Measurements from ENCODE around the gene TTLL11. TPM values are rescaled to one million over a fixed set of nuclear protein-coding genes. Genes with fewer than 3 reads are reported as not detected.
"Not testable (repeated sequence)": the region's sequence is repeated elsewhere in the genome, so short reads cannot be mapped to it uniquely, and the experiment has no call there.

The TTLL11 gene
- total and polyA plus RNA-seq, 9 donors = 14.2 to 29.3 (median 20.1) TPM

DNA sequence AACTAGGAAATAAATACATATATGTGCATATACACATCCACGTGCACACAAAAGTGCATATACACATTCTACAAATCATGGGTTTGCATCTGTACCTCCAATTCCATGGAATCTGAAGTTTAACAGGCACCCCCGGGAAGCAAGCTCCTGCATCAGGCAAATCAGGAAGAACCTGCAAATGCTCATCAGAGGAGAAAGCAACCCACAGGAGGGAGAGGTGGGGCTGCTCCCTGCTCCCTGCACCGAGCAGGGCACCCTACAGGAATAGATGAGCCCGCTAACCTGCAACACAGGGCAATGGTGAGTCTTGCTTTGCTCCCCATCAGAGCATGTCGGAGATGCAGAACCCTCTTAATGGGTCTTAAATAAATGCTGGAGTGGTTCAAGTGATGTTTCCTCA lies 290.4 kb downstream of the TTLL11 start:
- no peaks in the 10 kb centered on the region for H3K27me3 ChIP-seq (ENCODE audit: control insufficient read depth, insufficient read depth, low read length)
- no peak overlapping the region for H3K4me3 ChIP-seq (ENCODE audit: low read length)
- no peak overlapping the region for H3K27ac ChIP-seq (ENCODE audit: low read length)
- no peaks in the 10 kb centered on the region for H3K36me3 ChIP-seq (ENCODE audit: control insufficient read depth, insufficient read depth, low read length)
- no peak for DNase-seq
- no peaks in the 10 kb centered on the region for H3K4me1 ChIP-seq (ENCODE audit: control insufficient read depth, insufficient read depth, low read length)
- WGBS (ENCODE audit: insufficient coverage) = 80% methylated on average over 4 of the region's 5 CpGs
- H3K9me3 ChIP-seq (replicated peaks; ENCODE audit: control insufficient read depth, low read depth, low read length) = peaks cover 6% of the 10 kb centered on the region

GRCh38 chr9:121801579-121801978 lies 291.5 kb downstream of the TTLL11 start:
- no peak overlapping the region for H3K27ac ChIP-seq (ENCODE audit: low read length)
- 100% methylated on average over 2 of the region's 3 CpGs for WGBS (ENCODE audit: insufficient coverage)
- H3K4me1 ChIP-seq (ENCODE audit: control insufficient read depth, insufficient read depth, low read length) = no peaks in the 10 kb centered on the region
- peaks cover 6% of the 10 kb centered on the region for H3K9me3 ChIP-seq (replicated peaks; ENCODE audit: control insufficient read depth, low read depth, low read length)
- DNase-seq = no peak
- no peaks in the 10 kb centered on the region for H3K36me3 ChIP-seq (ENCODE audit: control insufficient read depth, insufficient read depth, low read length)
- H3K27me3 ChIP-seq (ENCODE audit: control insufficient read depth, insufficient read depth, low read length) = no peaks in the 10 kb centered on the region
- no peak overlapping the region for H3K4me3 ChIP-seq (ENCODE audit: low read length)

DNA sequence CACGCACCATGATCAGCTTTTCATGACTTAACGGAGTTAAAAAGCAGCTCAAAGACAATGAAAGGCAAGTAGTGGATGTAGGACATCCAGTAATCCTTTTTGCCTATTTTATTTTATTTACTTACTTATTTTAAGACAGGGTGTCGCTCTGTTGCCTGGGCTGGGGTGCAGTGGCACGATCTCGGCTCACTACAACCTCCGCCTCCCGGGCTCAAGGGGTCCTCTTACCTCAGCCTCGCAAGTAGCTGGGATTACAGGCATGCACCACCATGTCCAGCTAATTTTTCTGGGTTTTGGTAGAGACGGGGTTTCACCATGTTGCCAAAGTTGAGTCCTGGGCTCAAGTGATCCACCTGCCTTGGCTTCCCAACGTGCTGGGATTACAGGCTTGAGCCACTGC lies 292.7 kb downstream of the TTLL11 start:
- H3K27me3 ChIP-seq (ENCODE audit: control insufficient read depth, insufficient read depth, low read length) = no peaks in the 10 kb centered on the region
- WGBS (ENCODE audit: insufficient coverage) = 91% methylated on average over 5 of the region's 10 CpGs
- no peak overlapping the region for H3K4me3 ChIP-seq (ENCODE audit: low read length)
- H3K9me3 ChIP-seq (replicated peaks; ENCODE audit: control insufficient read depth, low read depth, low read length) = peaks cover 6% of the 10 kb centered on the region
- H3K27ac ChIP-seq (ENCODE audit: low read length) = no peak overlapping the region
- no peaks in the 10 kb centered on the region for H3K36me3 ChIP-seq (ENCODE audit: control insufficient read depth, insufficient read depth, low read length)
- no peaks in the 10 kb centered on the region for H3K4me1 ChIP-seq (ENCODE audit: control insufficient read depth, insufficient read depth, low read length)
- no peak for DNase-seq

DNA sequence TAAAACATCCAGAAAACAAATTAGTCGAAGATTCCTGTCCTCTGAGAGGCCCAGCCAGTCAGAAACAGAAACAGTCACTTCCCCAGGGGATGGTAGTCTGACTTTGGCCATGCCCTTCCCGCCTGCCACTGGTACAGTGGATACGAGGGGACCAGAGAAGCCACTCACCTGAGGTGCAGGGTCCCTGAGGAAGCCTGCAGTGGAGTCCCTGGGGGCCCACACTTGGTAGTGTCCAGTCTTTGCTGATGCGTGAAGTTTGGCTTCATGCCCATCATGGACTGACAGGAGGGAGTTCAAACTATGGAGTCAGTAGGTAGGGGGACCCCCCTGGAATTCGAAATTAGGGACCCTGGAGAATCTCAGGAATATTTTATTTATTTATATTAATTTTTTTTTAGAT lies 294.2 kb downstream of the TTLL11 start:
- Histone ChIP-seq H3K9me3 (replicated peaks; ENCODE audit: control insufficient read depth, low read depth, low read length) (no peaks in the 10 kb centered on the region), H3K27me3 (ENCODE audit: control insufficient read depth, insufficient read depth, low read length) (no peaks in the 10 kb centered on the region), H3K4me1 (ENCODE audit: control insufficient read depth, insufficient read depth, low read length) (no peaks in the 10 kb centered on the region), H3K27ac (ENCODE audit: low read length) (no peak overlapping the region), H3K36me3 (ENCODE audit: control insufficient read depth, insufficient read depth, low read length) (no peaks in the 10 kb centered on the region), H3K4me3 (ENCODE audit: low read length) (no peak overlapping the region)
- 77% methylated on average over 3 of the region's 5 CpGs for WGBS (ENCODE audit: insufficient coverage)
- no peak for DNase-seq

DNA sequence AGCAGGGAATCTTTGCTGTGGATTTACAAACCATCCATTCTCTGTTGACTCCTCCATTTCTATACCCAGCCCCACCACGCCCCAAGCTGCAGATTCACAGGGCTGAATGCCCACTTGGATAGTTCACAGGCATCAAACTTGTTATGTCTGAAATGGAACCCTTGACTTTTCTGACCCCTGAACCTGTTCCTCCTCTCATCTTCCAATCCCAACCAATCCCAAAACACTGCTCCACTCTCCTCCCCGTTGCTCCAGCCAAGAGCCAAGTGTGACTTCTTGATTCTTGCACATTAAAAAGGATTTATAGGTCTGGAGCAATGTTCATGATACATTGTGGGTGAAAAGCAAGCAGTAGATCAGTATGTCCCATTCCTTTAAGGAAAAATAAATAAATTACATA lies 296.0 kb downstream of the TTLL11 start:
- H3K9me3 ChIP-seq (replicated peaks; ENCODE audit: control insufficient read depth, low read depth, low read length) = no peaks in the 10 kb centered on the region
- no peaks in the 10 kb centered on the region for H3K36me3 ChIP-seq (ENCODE audit: control insufficient read depth, insufficient read depth, low read length)
- no peaks in the 10 kb centered on the region for H3K4me1 ChIP-seq (ENCODE audit: control insufficient read depth, insufficient read depth, low read length)
- no peak overlapping the region for H3K4me3 ChIP-seq (ENCODE audit: low read length)
- 83% methylated on average over 1 of the region's 2 CpGs for WGBS (ENCODE audit: insufficient coverage)
- no peak for DNase-seq
- no peaks in the 10 kb centered on the region for H3K27me3 ChIP-seq (ENCODE audit: control insufficient read depth, insufficient read depth, low read length)
- no peak overlapping the region for H3K27ac ChIP-seq (ENCODE audit: low read length)

- 66% methylated on average over 4 of the region's 6 CpGs for WGBS (ENCODE audit: insufficient coverage)
These were observed 298.8 kb downstream of the TTLL11 start for GRCh38 chr9:121794334-121794733.

DNA sequence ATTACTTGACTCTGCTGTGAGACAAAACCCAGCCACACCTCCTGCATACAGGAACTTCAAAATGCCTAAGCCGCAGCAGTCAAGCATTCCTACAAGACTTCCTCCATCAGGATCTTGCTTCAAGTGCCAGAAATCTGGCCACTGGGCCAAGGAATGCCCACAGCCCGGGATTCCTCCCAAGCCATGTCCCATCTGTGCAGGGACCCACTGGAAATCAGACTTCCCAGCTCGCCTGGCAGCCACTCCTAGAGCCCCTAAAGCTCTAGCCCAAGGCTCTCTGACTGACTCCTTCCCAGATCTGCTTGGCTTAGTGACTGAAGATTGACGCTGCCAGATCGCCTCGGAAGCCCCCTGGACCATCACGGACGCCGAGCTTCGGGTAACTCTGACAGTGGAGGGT lies 300.6 kb downstream of the TTLL11 start:
- not testable (repeated sequence) for H3K4me1 ChIP-seq (ENCODE audit: control insufficient read depth, insufficient read depth, low read length); DNase-seq; H3K27ac ChIP-seq (ENCODE audit: low read length); H3K36me3 ChIP-seq (ENCODE audit: control insufficient read depth, insufficient read depth, low read length); H3K4me3 ChIP-seq (ENCODE audit: low read length); H3K27me3 ChIP-seq (ENCODE audit: control insufficient read depth, insufficient read depth, low read length); H3K9me3 ChIP-seq (replicated peaks; ENCODE audit: control insufficient read depth, low read depth, low read length)
- 85% methylated on average over 8 of the region's 10 CpGs for WGBS (ENCODE audit: insufficient coverage)

More at GRCh38 chr9:121794334-121794733, 298.8 kb downstream of the TTLL11 start:
- H3K27ac ChIP-seq (ENCODE audit: low read length); H3K4me3 ChIP-seq (ENCODE audit: low read length); DNase-seq; H3K27me3 ChIP-seq (ENCODE audit: control insufficient read depth, insufficient read depth, low read length); H3K36me3 ChIP-seq (ENCODE audit: control insufficient read depth, insufficient read depth, low read length); H3K9me3 ChIP-seq (replicated peaks; ENCODE audit: control insufficient read depth, low read depth, low read length); H3K4me1 ChIP-seq (ENCODE audit: control insufficient read depth, insufficient read depth, low read length): not testable (repeated sequence)

DNA sequence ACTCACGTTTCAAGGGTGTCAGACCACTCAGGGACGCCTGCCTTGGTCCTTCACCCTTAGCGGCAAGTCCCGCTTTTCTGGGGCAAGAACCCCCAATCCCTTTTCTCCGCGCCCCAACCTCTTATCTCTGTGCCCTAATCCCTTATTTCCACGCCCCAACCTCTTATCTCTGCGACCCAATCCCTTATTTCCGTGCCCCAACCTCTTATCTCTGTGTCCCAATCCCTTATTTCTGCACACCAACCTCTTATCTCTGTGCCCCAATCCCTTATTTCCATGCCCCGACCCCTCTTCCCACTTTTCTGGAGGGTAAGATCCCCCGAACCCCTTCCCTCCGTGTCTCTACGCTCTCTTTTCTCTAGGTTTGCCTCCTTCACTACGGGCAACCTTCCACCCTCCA lies 302.3 kb downstream of the TTLL11 start:
- H3K27ac ChIP-seq (ENCODE audit: low read length) = no peak overlapping the region
- no peaks in the 10 kb centered on the region for H3K9me3 ChIP-seq (replicated peaks; ENCODE audit: control insufficient read depth, low read depth, low read length)
- 99% methylated on average over 7 of the region's 14 CpGs for WGBS (ENCODE audit: insufficient coverage)
- H3K4me3 ChIP-seq (ENCODE audit: low read length) = no peak overlapping the region
- peaks cover under 1% of the 10 kb centered on the region for H3K36me3 ChIP-seq (ENCODE audit: control insufficient read depth, insufficient read depth, low read length)
- no peaks in the 10 kb centered on the region for H3K27me3 ChIP-seq (ENCODE audit: control insufficient read depth, insufficient read depth, low read length)
- no peaks in the 10 kb centered on the region for H3K4me1 ChIP-seq (ENCODE audit: control insufficient read depth, insufficient read depth, low read length)
- no peak for DNase-seq

DNA sequence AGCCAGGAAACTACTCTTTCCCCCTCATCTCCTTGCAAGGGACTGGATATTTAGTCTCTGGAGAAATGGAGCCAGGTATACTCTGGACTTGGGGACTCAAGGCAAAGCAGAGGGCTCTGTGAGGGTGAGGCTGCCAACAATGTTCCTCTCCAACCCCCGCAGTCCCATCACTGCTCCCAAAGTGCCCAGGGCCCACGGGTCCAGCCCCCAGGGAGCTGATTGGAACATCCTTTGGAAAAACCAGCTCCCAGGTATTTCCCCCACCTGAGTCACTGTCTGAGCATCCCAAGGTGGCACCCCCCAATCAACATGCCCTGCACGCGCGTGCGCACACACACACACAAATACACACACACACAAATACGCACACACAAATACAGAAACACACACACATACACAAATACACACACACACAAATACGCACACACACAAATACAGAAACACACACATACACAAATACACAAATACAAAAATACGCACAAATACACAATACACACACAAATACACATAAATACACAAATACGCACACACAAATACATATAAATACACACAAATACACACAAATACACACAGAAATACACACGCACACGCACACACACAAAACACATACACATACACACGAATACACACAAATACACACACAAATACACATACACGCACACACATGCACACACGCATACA lies 304.3 kb downstream of the TTLL11 start:
- Histone ChIP-seq H3K27me3 (ENCODE audit: control insufficient read depth, insufficient read depth, low read length) (no peaks in the 10 kb centered on the region), H3K4me1 (ENCODE audit: control insufficient read depth, insufficient read depth, low read length) (peaks cover 16% of the 10 kb centered on the region), H3K27ac (ENCODE audit: low read length) (no peak overlapping the region), H3K4me3 (ENCODE audit: low read length) (no peak overlapping the region), H3K36me3 (ENCODE audit: control insufficient read depth, insufficient read depth, low read length) (peaks cover 15% of the 10 kb centered on the region), H3K9me3 (replicated peaks; ENCODE audit: control insufficient read depth, low read depth, low read length) (no peaks in the 10 kb centered on the region)
- no peak for DNase-seq
- 91% methylated on average over 11 of the region's 15 CpGs for WGBS (ENCODE audit: insufficient coverage)

DNA sequence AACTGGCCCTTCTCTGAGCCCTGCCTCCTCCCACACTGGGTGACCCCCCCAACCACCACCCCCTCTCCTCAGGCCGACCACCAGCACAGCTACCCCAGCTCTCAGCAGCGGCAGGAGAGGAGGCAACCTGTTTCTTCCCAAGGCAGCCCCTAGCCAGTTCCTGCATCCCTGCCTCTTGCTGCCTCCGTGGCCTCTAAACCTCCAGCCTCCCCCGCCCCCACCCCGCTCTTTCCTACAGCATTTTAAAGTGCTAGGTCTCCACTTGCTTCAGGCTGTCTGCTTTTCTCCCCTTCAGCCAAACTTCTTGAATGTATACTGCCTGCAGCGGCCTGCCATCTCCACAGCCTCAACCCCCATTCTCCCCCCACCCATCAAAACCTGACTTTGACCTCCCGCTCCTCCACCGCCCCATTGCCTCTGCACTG lies 306.1 kb downstream of the TTLL11 start:
- H3K36me3 ChIP-seq (ENCODE audit: control insufficient read depth, insufficient read depth, low read length) = peaks cover 32% of the 10 kb centered on the region
- no peak overlapping the region for H3K4me3 ChIP-seq (ENCODE audit: low read length)
- no peaks in the 10 kb centered on the region for H3K9me3 ChIP-seq (replicated peaks; ENCODE audit: control insufficient read depth, low read depth, low read length)
- DNase-seq = no peak
- WGBS (ENCODE audit: insufficient coverage) = 80% methylated on average over 8 of the region's 8 CpGs
- H3K4me1 ChIP-seq (ENCODE audit: control insufficient read depth, insufficient read depth, low read length) = peaks cover 29% of the 10 kb centered on the region
- no peak overlapping the region for H3K27ac ChIP-seq (ENCODE audit: low read length)
- no peaks in the 10 kb centered on the region for H3K27me3 ChIP-seq (ENCODE audit: control insufficient read depth, insufficient read depth, low read length)

DNA sequence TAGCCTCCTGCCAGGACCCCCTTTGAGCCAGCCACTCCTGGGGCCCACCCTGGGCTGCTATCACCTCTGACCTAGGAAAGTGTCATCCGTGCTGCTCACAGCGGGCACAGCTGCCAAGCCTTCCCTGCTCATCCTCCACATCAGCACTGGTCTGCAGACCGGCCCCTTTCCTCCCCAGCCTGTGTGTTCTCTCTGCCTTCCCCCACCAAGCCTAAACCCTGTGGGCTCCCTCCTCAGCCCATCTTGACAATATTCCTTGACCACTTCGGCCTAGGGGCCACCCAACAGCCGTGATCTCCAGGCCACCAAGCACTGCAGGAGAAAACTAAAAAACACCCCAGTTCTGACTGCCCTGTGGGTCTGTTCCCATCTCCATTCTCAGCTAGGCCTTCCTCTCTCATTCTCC lies 306.6 kb downstream of the TTLL11 start:
- Histone ChIP-seq H3K4me3 (ENCODE audit: low read length) (no peak overlapping the region), H3K27me3 (ENCODE audit: control insufficient read depth, insufficient read depth, low read length) (no peaks in the 10 kb centered on the region), H3K4me1 (ENCODE audit: control insufficient read depth, insufficient read depth, low read length) (peaks cover 29% of the 10 kb centered on the region), H3K9me3 (replicated peaks; ENCODE audit: control insufficient read depth, low read depth, low read length) (no peaks in the 10 kb centered on the region), H3K36me3 (ENCODE audit: control insufficient read depth, insufficient read depth, low read length) (peaks cover 37% of the 10 kb centered on the region), H3K27ac (ENCODE audit: low read length) (no peak overlapping the region)
- WGBS (ENCODE audit: insufficient coverage) = 90% methylated on average over 5 of the region's 5 CpGs
- DNase-seq = no peak
